ENCODE data around the gene CCDC82. TPM values are rescaled to one million over a fixed set of nuclear protein-coding genes. Genes with fewer than 3 reads are reported as not detected.

Gene CCDC82
- total and polyA plus RNA-seq, 7 donors, result 6.3 to 21.4 (median 8.6) TPM

- H3K27ac ChIP-seq, result no peak overlapping the region
- no peaks in the 10 kb centered on the region for H3K36me3 ChIP-seq (ENCODE audit: insufficient read depth in 1 of 2, low read depth in 1 of 2)
- no peak for TF ChIP-seq CTCF (IDR thresholded peaks at IDR 0.05)
- no peaks in the 10 kb centered on the region for H3K9me3 ChIP-seq
- no peaks in the 10 kb centered on the region for H3K27me3 ChIP-seq (ENCODE audit: insufficient read depth in 3 of 3, low read length in 2 of 3)
- ATAC-seq (no peak), DNase-seq (no peak)
- peaks cover 6% of the 10 kb centered on the region for H3K4me1 ChIP-seq
- H3K4me3 ChIP-seq, result no peak overlapping the region
- intact Hi-C loops (cut with DNase I), result loop anchor here in 1 of 2 donors (10.0 kb wide), 1 partner anchor 560 kb away; no protein-coding TSS in a partner anchor
Measured at GRCh38 chr11:96394773-96395172, 5.1 kb upstream of the CCDC82 start.

- intact Hi-C loops (cut with DNase I), result loop anchor here in 1 of 2 donors (10.0 kb wide), 1 partner anchor 559 kb away; no protein-coding TSS in a partner anchor
Measured at GRCh38 chr11:96393753-96394348, 4.1 kb upstream of the CCDC82 start.

GRCh38 chr11:96391698-96392307 lies 2.1 kb upstream of the CCDC82 start:
- intact Hi-C loops (cut with DNase I), result loop anchor here in 1 of 2 donors (10.0 kb wide), 1 partner anchor 557 kb away; no protein-coding TSS in a partner anchor
- no peaks in the 10 kb centered on the region for H3K36me3 ChIP-seq (ENCODE audit: insufficient read depth in 1 of 2, low read depth in 1 of 2)
- WGBS, 3 donors, result 97 to 100% (median 97%) methylated on average over 3 of the region's 3 CpGs
- DNase-seq (no peak), ATAC-seq (no peak)
- peaks cover 12% of the 10 kb centered on the region for H3K4me1 ChIP-seq
- H3K4me3 ChIP-seq, result no peak overlapping the region
- TF ChIP-seq CTCF (IDR thresholded peaks at IDR 0.05), result no peak
- H3K9me3 ChIP-seq, result no peaks in the 10 kb centered on the region
- H3K27ac ChIP-seq, result no peak overlapping the region
- H3K27me3 ChIP-seq (ENCODE audit: insufficient read depth in 3 of 3, low read length in 2 of 3), result no peaks in the 10 kb centered on the region

More at GRCh38 chr11:96393753-96394348, 4.1 kb upstream of the CCDC82 start:
- H3K27ac ChIP-seq, result no peak overlapping the region
- 29 to 37% (median 31%) methylated on average over 1 of the region's 1 CpG for WGBS, 3 donors
- H3K36me3 ChIP-seq (ENCODE audit: insufficient read depth in 1 of 2, low read depth in 1 of 2), result no peaks in the 10 kb centered on the region
- no peak overlapping the region for H3K4me3 ChIP-seq
- peaks cover 8% of the 10 kb centered on the region for H3K4me1 ChIP-seq
- no peaks in the 10 kb centered on the region for H3K27me3 ChIP-seq (ENCODE audit: insufficient read depth in 3 of 3, low read length in 2 of 3)
- DNase-seq (no peak), ATAC-seq (no peak)
- TF ChIP-seq CTCF (IDR thresholded peaks at IDR 0.05), result peak; percentile 64
- no peaks in the 10 kb centered on the region for H3K9me3 ChIP-seq

- 37 to 41% (median 38%) methylated on average over 6 of the region's 6 CpGs for WGBS, 3 donors
- TF ChIP-seq CTCF (IDR thresholded peaks at IDR 0.05), result no peak
- Histone ChIP-seq H3K4me1 (peaks cover 12% of the 10 kb centered on the region), H3K4me3 (peak overlapping the region; percentile 93), H3K36me3 (ENCODE audit: insufficient read depth in 1 of 2, low read depth in 1 of 2) (peaks cover 0 to 4% of the 10 kb centered on the region in 2 donors), H3K27ac (peak overlapping the region; percentile 92), H3K9me3 (no peaks in the 10 kb centered on the region), H3K27me3 (ENCODE audit: insufficient read depth in 3 of 3, low read length in 2 of 3) (no peaks in the 10 kb centered on the region)
- no peak for DNase-seq
- ATAC-seq, result peak in 3 of 4 donors; percentile 2 to 14 (median 4)
- intact Hi-C loops (cut with DNase I), result loop anchor here in 1 of 2 donors (10.0 kb wide), 1 partner anchor 556 kb away; no protein-coding TSS in a partner anchor
Measured at GRCh38 chr11:96390488-96390792, 728 bp upstream of the CCDC82 start.

Data from psoas muscle (tissue), 8 donors.